Natural killer cell (primary cell): ENCODE data around the gene IGF2. TPM values are rescaled to one million over a fixed set of nuclear protein-coding genes. Genes with fewer than 3 reads are reported as not detected.

Experiments
- ATAC-seq, 3 donors: fragments of 150-1000 bp in 2 of 3; fragments of 200-7000 bp in 1 of 3; cut with Tn5 transposase; 1 replicate in 1 of 3; 2 replicates in 2 of 3; pipeline ENCODE4 v1.10.0; 2021; ENCODE audit warnings: mild to moderate bottlenecking in 2 of 3, moderate library complexity in 2 of 3
- DNase-seq, 2 donors: peaks; one replicate each; pipeline versions ENCODE4 v3.0.0 to v3.0.0-alpha.2; 2013 to 2021; ENCODE audit warnings: mixed read lengths in 1 of 2
- H3K27ac ChIP-seq: one replicate; pipeline ENCODE4 v1.5.1; 2013; ENCODE audit warnings: mild to moderate bottlenecking, low read length
- H3K27me3 ChIP-seq: one replicate; pipeline ENCODE4 v1.6.1; 2013; ENCODE audit warnings: low read length; ENCODE audit not compliant: control insufficient read depth, insufficient read depth
- H3K36me3 ChIP-seq: one replicate; pipeline ENCODE4 v1.6.1; 2013; ENCODE audit warnings: low read length; ENCODE audit not compliant: control insufficient read depth, insufficient read depth
- H3K4me1 ChIP-seq: one replicate; pipeline ENCODE4 v1.6.1; 2013; ENCODE audit warnings: low read length; ENCODE audit not compliant: control insufficient read depth, insufficient read depth
- H3K4me3 ChIP-seq: one replicate; pipeline ENCODE4 v1.5.1; 2013; ENCODE audit warnings: low read length
- H3K9me3 ChIP-seq: one replicate; pipeline ENCODE4 v1.6.1; 2013; ENCODE audit warnings: low read length; ENCODE audit not compliant: control insufficient read depth, insufficient read depth
- H3K27ac Mint-ChIP-seq, 2 donors: one replicate each; pipeline ENCODE4 v1.8.0; 2022; ENCODE audit warnings: mild to moderate bottlenecking in 2 of 2, mixed read lengths in 2 of 2, moderate library complexity in 1 of 2
- H3K27me3 Mint-ChIP-seq, 2 donors: one replicate each; pipeline ENCODE4 v1.8.0; 2022; ENCODE audit warnings: low read depth in 2 of 2, mixed read lengths in 2 of 2
- H3K36me3 Mint-ChIP-seq: one replicate; pipeline ENCODE4 v1.8.0; 2022; ENCODE audit warnings: mixed read lengths
- H3K4me1 Mint-ChIP-seq, 2 donors: one replicate each; pipeline ENCODE4 v1.8.0; 2022; ENCODE audit warnings: mixed read lengths in 2 of 2
- H3K4me3 Mint-ChIP-seq: one replicate; pipeline ENCODE4 v1.8.0; 2022; ENCODE audit warnings: mild to moderate bottlenecking, moderate library complexity, mixed read lengths
- H3K9me3 Mint-ChIP-seq, 2 donors: one replicate each; pipeline ENCODE4 v1.8.0; 2022; ENCODE audit warnings: mixed read lengths in 2 of 2
- CTCF ChIP-seq: fragments of 200-600 bp; IDR thresholded peaks from one replicate; pipeline ENCODE4 v1.8.0; 2022; ENCODE audit warnings: antibody characterized with exemption
- WGBS: methylation state at CpG from one replicate; pipeline ENCODE4 v1.1.7; 2013; ENCODE audit warnings: missing lambda C conversion rate; ENCODE audit not compliant: insufficient coverage; 5-methylcytosine and 5-hydroxymethylcytosine counted together
- intact Hi-C: fragments of 100-400 bp; cut with micrococcal nuclease; formaldehyde crosslinking; loops from one replicate; pipeline ENCODE4 v1.14.2; 2022
- total RNA-seq, 4 donors: library from RNA; stranded (reverse); fragments of 120-200 nt in 1 of 4; gene quantifications; one replicate each; pipeline versions ENCODE4 v1.2.3 to v1.2.4, GENCODE V29; 2013 to 2022

IGF2 gene
- total RNA-seq, 3 donors from 2014 or later (not counting 1 experiment from before 2014, with no cell fraction given) = not detected

- Mint-ChIP-seq H3K27ac (no peak overlapping the region), H3K4me3 (no peak overlapping the region), H3K9me3 (no peaks in the 10 kb centered on the region), H3K4me1 (no peaks in the 10 kb centered on the region), H3K27me3 (peaks cover 0 to 3% of the 10 kb centered on the region in 2 donors), H3K36me3 (no peaks in the 10 kb centered on the region)
- Histone ChIP-seq H3K27me3 (no peaks in the 10 kb centered on the region), H3K27ac (no peak overlapping the region), H3K36me3 (no peaks in the 10 kb centered on the region), H3K9me3 (no peaks in the 10 kb centered on the region), H3K4me3 (no peak overlapping the region), H3K4me1 (no peaks in the 10 kb centered on the region)
- no peak for ATAC-seq
- WGBS = 88% methylated on average over 22 of the region's 22 CpGs
- intact Hi-C loops = no loop called here
- no peak for TF ChIP-seq CTCF
- DNase-seq = no peak
Measured at GRCh38 chr11:2164081-2164480, 24.9 kb upstream of the IGF2 start.

GRCh38 chr11:2163428-2163978, 24.3 kb upstream of the IGF2 start:
- intact Hi-C loops = no loop called here
- Mint-ChIP-seq H3K9me3 (no peaks in the 10 kb centered on the region), H3K4me3 (no peak overlapping the region), H3K4me1 (no peaks in the 10 kb centered on the region), H3K27me3 (peaks cover 0 to 3% of the 10 kb centered on the region in 2 donors), H3K27ac (no peak overlapping the region), H3K36me3 (no peaks in the 10 kb centered on the region)
- no peaks in the 10 kb centered on the region for H3K4me1 ChIP-seq
- H3K27me3 ChIP-seq = no peaks in the 10 kb centered on the region
- no peak for DNase-seq
- no peak overlapping the region for H3K27ac ChIP-seq
- TF ChIP-seq CTCF = no peak
- ATAC-seq = no peak
- no peaks in the 10 kb centered on the region for H3K9me3 ChIP-seq
- WGBS = 78% methylated on average over 12 of the region's 12 CpGs
- no peak overlapping the region for H3K4me3 ChIP-seq
- H3K36me3 ChIP-seq = no peaks in the 10 kb centered on the region

GRCh38 chr11:2160736-2161259, 21.6 kb upstream of the IGF2 start, which contains the start of gene INS:
INS (minus strand) TSS chr11:2161209; CDS start chr11:2160971, 238 bp downstream.
- no peak within 1 kb of the TSS for H3K4me3 ChIP-seq
- ATAC-seq (no peak), DNase-seq (no peak)
- 88% methylated on average over 13 of the region's 13 CpGs for WGBS
- intact Hi-C loops = no loop called here
- H3K9me3 Mint-ChIP-seq = no peaks in the 10 kb centered on the region
- no peak within 1 kb of the TSS for H3K27ac ChIP-seq
- H3K36me3 ChIP-seq = no peaks in the 10 kb centered on the region
- no peaks in the 10 kb centered on the region for H3K4me1 Mint-ChIP-seq
- no peaks in the 10 kb centered on the region for H3K27me3 ChIP-seq
- no peaks in the 10 kb centered on the region for H3K36me3 Mint-ChIP-seq
- H3K9me3 ChIP-seq = no peaks in the 10 kb centered on the region
- no peaks in the 10 kb centered on the region for H3K27me3 Mint-ChIP-seq
- no peak within 1 kb of the TSS for H3K27ac Mint-ChIP-seq
- no peak within 1 kb of the TSS for H3K4me3 Mint-ChIP-seq
- H3K4me1 ChIP-seq = no peaks in the 10 kb centered on the region
- no peak for TF ChIP-seq CTCF
